GM18502 (cell line): Measurements from ENCODE around the gene LAMA5.

ENCODE experiments used
- ATAC-seq: cut with Tn5 transposase; IDR thresholded peaks from one replicate; pipeline ENCODE4 v1.9.1; 2021; ENCODE audit warnings: mild to moderate bottlenecking; ENCODE audit not compliant: unreplicated experiment, poor library complexity

Gene LAMA5

DNA sequence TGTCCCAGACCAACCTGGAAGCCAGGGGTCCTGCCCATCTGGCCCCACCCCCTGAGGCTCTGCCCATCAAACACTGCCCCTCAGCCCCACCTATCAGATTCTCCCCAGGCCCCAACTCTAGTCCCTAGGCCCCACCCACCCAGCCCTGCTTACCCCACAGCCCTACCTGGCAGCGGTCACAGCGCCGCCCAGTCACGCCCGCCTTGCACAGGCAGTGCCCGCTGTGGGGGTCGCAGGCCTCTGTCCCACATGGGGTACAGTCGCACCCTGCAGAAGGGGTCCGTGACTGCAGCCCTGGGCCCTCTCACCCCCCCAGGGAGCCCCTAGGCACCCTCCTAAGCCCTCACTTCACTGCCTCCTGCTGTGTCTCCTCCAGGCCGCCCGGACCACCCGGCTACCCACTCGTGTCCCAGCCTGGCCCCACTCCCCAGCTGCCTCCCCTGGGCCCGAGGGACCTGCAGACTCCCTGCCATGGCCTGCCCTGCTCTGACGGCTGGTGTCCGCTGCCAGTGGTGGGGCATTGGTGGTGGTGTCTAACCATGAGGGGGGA is 44.5 kb downstream of the LAMA5 start:
- no peak for ATAC-seq

DNA sequence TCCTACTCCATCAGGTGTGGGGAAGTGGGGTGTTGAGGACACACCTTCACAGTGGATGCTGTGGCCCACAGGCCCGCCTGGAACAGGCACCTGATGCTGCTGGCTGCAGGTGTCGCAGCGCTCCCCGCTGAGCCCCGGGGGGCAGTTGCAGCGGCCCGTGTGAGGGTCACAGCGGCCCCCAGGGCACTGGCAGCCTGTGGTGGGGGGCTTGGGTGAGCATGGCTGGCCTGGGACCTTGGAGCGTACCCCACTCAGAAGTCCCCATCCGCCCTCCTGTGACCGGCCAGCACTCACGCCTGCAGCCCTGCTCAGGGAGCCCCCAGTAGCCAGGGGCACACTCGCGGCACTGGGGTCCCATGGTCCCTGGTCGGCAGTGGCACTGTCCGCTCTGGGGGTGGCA is 45.1 kb downstream of the LAMA5 start:
- no peak for ATAC-seq

DNA sequence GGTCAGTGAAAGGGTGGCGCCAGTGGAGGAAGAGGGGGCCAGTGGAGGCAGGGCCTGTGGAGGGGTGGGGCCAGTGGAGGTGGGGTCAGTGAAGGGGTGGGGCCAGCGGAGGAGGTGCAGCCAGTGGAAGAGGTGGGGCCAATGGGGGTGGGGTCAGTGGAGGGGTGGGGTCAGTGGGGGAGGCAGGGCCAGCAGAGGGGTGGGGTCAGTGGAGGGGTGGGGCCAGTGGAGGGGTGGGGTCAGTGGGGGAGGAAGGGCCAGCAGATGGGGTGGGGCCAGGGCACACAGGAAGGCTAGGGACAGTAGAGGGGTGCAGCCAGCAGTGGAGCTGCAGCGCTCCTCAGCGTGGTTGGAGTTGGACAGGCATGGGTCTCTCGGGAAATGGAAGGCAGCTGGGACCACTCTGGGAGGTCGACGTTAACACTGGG is 45.6 kb downstream of the LAMA5 start:
- no peak for ATAC-seq

DNA sequence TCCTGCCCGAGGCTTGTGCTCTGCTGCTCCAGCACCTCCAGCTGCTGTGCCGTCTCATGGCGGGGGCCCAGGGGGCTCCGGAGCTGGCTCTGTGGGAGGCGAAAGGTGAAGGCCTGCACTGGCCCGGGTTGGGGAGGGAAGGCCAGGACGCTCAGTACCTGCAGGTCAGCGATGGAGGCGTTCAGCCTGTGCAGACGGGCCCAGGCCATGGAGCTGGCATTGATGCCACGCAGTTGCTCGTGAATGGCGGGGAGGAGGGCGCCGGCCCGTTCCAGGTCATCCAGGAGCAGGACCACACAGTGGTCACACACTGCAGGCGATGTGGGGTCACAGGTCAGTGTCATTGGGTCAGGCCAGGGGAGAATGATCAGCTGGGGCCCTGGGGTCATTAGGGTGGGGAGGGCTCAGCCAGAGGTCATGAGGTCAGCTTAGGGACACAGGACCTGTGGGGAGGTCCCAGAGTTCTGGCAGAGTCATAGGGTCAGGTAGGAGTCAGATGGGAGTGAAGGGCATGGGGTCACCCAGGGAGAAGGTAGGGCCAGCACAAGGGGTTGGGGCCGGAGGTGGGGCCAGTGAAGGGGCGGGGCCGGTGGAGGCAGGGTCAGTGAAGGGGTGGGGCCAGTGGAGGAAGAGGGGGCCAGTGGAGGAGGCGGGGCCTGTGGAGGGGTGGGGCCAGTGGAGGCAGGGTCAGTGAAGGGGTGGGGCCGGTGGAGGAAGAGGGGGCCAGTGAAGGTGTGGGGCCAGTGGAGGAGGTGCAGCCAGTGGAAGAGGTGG is 46.3 kb downstream of the LAMA5 start:
- ATAC-seq: no peak

DNA sequence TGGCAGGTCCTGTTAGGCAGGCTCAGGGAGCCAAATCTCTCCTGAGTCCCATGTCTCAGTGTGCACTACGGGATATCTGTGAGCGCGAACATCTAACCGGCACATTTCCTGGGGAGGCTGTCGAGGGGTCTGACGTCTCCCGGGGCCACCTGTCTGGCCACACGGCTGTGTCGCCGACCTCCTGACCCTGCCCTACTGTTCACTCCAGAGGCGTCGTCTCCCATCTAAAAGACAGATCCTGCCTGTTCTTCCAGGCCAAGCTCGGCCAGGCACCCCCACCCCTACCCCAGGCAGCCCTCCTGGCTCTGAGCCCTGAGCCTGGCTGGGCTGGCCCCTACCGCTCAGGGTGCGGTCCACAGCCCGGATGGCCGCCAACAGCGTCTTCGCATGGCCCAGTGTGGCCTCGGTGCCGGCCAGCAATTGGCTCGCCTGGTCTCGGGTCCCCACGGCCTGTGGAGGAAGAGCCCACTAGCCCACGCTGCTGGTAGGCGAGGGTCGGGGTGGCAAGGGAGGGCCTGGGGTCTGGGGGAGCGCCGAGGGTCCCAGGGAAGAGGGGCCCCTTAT is 47.7 kb downstream of the LAMA5 start:
- no peak for ATAC-seq

DNA sequence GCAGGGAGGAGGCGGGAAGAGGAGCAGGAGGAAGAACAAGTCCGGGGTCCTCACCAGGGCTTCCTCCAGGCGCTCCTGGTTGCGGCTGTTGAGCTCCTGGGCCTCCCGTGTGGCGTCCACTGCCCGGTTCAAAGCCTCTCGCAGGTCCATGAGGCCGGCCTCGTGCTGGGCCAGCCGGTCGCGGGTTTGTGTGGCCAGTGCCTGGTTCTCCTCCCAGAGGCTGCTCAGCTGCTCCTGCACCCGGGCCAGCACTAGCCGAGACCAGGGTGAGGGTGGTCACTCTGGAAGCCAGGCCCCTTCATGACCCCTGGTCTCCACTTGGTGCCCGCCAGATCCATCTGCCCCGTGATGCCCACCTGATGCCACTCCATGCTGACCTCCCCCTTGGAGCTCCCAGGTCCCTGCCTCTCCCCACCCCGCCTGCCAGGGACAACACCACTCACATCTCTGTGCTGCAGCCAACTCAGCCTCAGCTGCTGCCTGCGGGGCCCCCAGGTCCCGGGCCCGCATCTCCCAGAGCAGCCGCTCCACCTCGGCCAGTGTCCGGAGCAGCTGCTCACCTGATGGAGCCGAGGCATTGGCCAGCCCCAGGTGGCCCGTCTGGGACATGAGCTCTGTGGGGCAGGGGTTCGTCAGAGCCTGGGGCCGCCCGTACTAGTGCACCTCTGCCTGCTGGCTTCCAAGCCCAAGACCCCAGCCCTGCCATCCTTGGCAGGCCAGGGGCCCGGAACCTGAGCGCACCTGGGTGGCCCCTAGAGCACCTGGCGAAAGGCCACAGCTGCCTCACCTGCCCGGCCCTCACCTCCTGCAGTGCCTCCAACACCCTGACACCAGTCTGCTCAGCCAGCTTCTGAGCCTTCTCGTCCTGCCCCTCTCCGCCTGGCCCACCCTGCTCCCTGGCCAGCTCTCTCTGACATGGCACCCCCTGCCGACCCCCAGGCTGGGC is 48.4 kb downstream of the LAMA5 start:
- no peak for ATAC-seq

DNA sequence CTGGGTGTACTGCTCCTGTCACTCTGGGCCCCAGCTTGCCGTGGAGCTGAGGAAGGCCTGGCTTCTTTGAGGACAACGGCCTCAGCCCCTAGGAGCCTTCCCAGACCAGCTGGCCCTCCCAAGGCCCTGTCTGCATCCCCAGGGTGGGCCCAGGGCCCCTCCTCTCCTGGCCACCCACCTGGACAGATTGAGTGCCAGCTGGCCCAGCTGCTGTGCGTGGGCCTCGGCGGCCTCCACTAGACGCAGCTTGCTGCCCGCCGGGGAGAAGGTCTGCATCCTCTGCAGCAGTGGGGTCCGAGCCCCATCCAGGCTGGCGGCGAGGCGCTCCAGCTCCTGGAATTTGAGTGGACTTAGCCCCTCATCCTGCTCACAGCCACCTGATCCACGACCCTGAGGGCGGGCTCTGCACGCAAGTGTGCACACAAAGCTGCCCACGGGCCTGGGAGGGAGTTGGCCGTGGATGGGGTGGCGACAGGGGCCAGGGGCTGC is 49.9 kb downstream of the LAMA5 start:
- no peak for ATAC-seq

DNA sequence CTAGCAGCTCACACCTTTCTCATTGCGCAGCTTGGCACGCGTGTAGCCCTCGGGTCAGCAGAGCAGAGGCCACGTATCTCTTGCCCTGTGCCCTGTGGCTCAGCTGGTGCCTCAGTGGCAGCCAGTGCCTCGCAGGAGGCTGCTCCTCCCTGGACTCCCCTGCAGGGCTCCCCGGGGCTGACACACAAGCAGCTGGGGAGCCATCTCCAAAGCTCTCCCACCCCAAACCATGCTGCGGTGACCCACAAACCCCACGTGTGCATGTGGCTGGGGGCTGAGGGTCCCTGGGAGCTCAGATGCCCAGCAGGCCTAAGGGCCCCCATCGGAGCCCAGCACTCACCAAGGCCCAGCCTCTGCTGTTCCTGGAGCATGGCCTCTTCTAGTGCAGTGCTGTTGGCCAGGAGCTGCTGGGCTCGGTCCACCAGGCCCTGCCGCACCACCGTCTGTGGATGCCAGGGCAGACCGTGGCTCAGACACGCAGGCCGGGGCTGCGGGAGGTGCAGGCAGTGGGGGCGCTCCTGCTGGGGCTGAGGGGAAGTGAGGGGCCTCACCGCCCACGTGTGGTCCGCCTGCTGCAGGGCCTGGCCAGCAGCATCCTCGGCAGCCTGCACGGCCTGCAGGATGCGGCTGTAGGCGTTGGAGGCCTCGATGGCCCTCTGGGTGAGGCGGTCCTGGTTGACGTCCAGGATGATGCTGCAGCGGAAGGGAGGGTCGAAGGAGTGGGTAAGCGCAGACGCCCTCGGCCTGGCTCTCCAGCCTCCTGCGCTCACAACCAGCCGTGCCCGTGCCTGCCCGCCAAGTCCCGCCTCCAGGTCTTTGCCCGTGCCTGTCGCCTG is 50.6 kb downstream of the LAMA5 start:
- no peak for ATAC-seq

DNA sequence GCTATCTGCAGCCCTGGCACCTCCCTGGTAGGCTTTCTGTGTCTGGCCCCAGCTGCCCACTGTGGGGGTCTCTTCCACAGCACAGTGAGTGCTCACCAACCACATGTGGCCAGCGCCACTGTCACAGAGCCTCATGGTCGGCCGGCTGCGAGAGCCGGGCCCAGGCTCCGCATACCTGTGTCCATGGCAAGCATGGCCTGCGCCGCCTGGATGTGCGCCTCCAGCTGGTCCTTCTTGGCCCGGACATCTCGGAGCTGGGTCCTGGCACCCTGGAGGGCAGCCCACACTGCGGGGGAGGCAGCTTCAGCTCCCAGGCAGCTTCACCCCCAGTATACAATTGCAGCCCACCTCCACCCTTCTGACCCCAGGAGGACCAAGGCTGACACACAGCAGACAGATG is 51.3 kb downstream of the LAMA5 start:
- no peak for ATAC-seq

DNA sequence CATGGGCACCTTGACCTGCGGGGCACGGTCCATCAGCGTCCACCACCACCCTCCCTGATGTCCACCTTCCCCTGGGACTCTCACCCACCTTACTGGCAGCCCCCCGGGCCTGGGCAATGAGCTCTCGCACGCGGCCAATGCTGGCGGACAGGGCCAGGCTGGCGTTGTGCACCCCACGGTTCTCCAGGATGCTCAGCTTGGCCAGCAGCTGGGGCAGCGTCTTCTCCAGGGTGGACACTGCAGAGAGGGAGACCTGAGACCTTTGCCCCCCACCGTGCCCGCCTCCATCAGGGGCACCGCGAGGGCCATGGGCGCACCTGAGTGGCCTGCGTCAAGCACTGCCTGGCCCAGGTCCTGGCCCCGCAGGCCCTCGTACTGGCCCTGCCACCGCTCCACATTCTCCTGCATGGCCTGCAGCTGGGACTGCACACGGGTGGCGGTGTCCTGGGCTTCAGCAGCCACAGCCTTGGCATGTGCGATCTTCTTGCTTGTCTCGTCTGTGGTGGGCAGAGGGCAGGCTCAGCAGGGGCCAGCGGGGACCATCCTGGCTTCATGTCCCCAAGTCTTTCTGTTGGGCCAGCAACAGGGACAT is 52.3 kb downstream of the LAMA5 start:
- no peak for ATAC-seq

DNA sequence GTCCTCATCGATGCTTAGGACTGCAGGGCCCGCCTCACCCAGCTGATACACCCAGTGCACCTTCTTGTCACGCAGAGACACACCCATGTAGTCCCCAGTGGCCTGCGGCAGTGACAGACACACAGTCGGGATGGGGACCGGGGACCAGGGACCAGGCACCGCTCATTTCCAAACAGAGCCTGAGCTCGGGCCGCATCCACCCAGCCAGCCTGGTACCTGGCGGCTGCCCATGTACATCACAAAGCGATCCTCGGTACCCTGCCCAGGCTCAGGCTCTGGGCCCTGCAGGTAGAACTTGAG is 52.8 kb downstream of the LAMA5 start:
- ATAC-seq: no peak

DNA sequence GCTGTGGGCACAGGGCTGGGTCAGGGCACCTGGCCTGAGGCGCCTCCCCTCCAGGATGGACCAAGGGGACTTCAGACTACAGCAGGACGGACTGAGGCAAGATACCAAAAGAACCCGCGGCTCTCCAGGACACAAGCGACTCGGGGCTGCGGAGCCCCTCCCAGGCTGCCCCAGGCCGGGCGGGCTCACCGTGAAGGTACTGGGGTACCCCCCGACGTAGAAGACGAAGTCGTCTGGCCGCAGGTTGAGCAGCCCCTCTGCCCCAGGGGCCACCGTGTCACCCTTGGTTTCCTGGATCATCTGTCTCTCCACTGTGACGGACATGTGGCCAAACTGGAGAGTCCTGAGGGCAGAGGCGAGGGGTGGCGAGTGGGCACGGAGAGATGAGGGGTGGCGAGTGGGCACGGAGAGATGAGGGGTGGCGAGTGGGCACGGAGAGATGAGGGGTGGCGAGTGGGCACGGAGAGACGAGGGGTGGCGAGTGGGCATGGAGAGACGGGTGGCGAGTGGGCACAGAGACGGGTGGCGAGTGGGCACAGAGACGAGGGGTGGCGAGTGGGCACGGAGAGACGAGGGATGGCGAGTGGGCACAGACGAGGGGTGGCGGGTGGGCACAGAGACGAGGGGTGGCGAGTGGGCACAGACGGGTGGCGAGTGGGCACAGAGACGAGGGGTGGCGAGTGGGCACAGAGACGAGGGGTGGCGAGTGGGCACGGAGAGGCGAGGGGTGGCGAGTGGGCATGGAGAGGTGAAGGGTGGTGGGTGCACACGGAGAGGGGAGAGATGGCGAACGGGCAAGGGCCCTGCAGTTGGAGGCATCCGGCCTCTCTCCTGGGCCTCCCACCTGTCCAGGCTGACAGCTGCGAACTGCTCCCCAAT is 53.4 kb downstream of the LAMA5 start:
- no peak for ATAC-seq

DNA sequence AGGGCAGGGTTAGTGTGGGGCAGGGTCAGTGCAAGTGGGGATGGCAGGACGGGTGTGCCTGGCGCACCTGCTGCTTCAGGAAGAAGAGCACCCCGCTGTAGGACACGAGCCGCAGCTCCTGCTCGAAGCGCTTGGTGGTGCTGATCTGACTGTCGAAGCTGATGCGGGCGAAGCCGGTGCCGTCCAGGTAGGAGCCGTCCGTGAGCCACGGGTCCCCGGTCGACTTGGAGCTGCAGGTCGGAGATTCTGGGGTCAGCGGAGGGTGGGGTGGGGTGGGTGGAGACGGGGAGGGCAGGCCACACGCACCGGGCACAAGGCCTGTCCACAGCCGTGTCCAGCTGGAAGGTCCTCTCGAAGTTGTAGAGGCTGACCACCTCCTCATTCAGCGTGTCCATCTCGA is 54.1 kb downstream of the LAMA5 start:
- ATAC-seq: no peak

DNA sequence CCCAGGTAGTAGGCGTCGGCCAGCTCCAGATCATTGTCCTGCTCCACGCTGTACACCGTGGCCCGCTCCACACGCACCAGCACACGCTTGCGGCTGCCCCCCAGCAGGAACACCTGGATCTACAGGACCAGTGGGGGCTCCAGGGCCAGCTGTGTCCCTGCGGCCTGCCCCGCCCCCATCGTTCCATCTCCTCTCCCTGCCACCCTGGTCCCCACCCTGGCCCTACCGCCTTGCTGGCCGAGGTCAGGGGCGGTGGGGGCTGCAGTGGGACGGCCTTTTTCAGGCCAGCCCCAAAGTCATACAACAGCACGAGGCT is 54.5 kb downstream of the LAMA5 start:
- no peak for ATAC-seq

DNA sequence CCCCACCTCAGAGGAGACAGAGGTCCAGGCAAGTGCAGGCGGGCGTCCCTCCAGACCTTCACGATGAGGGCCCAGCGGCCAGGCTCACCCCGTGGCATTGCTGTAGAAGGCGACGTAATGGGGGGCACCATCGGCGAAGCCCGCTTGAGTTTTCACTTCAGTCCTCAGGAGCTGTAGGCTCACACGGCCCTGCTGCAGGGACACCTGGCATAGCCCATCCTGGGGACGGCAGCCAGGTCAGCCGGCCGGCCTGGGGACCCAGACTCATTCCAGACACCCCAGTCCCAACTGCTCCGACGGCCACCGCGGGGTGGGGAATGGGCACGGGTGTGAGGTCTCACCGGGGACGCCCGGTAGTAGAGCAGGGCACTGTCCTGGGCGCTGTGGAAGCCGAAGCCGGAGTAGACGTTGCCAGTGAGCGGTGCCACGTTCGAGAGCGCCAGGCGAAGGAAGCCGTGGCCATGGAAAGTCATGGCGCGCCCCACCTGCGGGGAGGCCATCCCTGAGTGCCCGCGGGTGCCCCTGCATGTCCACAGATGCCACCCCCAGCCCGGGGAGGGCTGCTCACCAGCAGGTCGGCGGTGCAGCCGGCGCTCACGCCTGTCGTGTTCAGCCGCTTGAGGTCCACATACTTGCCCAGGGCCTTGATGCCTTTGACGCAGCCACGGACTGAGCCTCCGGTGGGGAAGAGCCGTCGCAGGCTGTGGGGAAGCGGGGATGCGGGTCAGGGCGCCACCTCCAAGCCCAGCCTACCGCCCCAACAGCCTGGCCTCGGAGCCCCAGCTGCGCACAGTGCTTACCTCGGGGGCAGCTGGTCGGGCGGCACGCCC is 55.1 kb downstream of the LAMA5 start:
- ATAC-seq: no peak

DNA sequence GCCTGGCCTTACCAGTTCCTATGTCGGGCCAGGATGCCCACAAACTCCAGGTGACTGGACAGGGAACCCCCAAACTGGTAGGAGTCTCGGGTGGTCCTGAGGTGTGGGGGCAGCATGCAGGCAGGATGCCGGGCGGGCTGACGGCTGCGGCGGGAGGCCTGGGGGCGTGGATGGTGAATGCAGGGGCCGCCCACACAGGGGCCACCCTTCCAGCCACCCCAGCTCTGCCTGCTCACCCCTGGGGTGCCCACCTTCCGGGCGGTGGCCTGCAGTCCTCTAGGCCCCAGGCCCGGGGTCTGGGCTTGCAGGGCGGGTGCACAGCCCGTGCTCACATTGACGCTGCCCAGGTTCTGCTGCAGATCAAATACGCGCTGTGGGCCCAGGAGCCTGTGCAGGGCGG is 56.0 kb downstream of the LAMA5 start:
- no peak for ATAC-seq

DNA sequence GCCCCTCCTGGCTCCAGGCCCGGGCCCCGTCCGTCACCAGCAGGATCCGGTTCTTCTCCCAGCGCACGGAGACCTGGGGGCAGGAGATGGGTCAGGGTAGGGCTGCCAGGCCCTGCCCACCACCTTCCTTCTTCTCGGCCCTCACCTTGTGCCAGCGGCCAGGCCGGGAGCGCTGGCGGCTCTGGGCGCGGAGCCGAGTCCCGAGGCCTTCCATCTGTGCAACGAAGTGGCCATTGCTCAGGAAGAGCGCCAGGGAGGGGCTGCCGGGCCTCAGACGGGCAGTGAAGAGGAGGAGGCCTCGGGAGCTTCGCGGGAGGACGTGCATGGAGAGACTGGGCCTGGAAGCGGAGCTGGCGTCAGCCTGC is 56.4 kb downstream of the LAMA5 start:
- no peak for ATAC-seq
